ENCODE data around the gene ACAP1. TPM values are rescaled to one million over a fixed set of nuclear protein-coding genes. Genes with fewer than 3 reads are reported as not detected.

The ACAP1 gene
- total and polyA plus RNA-seq, 4 donors: 1.1 to 7.4 (median 4.7) TPM

- WGBS: 81% methylated on average over 11 of the region's 11 CpGs
- no peak overlapping the region for H3K9ac ChIP-seq (ENCODE audit: low read depth in 1 of 2, low read length in 2 of 2)
- no peak overlapping the region for H3K4me3 ChIP-seq (ENCODE audit: low read depth in 1 of 3, low read length in 3 of 3)
- TF ChIP-seq CTCF (IDR thresholded peaks at IDR 0.05; ENCODE audit: low read depth, low read length, missing input control): no peak
- no peaks in the 10 kb centered on the region for H3K27me3 ChIP-seq (ENCODE audit: control insufficient read depth in 4 of 4, insufficient read depth in 4 of 4, low read length in 3 of 4)
- no peak for DNase-seq (ENCODE audit: low spot score)
- no peaks in the 10 kb centered on the region for H3K36me3 ChIP-seq (ENCODE audit: control insufficient read depth in 4 of 4, insufficient read depth in 3 of 4, low read depth in 1 of 4, low read length in 3 of 4)
- H3K9me3 ChIP-seq (ENCODE audit: control insufficient read depth in 4 of 4, low read length in 3 of 4): no peaks in the 10 kb centered on the region
- H3K27ac ChIP-seq (ENCODE audit: low read depth in 1 of 2, low read length in 2 of 2): no peak overlapping the region
- peaks cover 8 to 17% (median 12%) of the 10 kb centered on the region in 4 donors for H3K4me1 ChIP-seq (ENCODE audit: control insufficient read depth in 4 of 4, insufficient read depth in 4 of 4, low read length in 3 of 4)
Measured at GRCh38 chr17:7290685-7291084, 45.6 kb upstream of the ACAP1 start.

- no peak overlapping the region for H3K9ac ChIP-seq (ENCODE audit: low read depth in 1 of 2, low read length in 2 of 2)
- 88% methylated on average over 2 of the region's 2 CpGs for WGBS
Measured at GRCh38 chr17:7292194-7292593, 44.1 kb upstream of the ACAP1 start.

More at GRCh38 chr17:7292194-7292593, 44.1 kb upstream of the ACAP1 start:
- Histone ChIP-seq H3K9me3 (ENCODE audit: control insufficient read depth in 4 of 4, low read length in 3 of 4) (no peaks in the 10 kb centered on the region), H3K27me3 (ENCODE audit: control insufficient read depth in 4 of 4, insufficient read depth in 4 of 4, low read length in 3 of 4) (no peaks in the 10 kb centered on the region), H3K27ac (ENCODE audit: low read depth in 1 of 2, low read length in 2 of 2) (no peak overlapping the region), H3K4me1 (ENCODE audit: control insufficient read depth in 4 of 4, insufficient read depth in 4 of 4, low read length in 3 of 4) (peaks cover 11 to 28% (median 17%) of the 10 kb centered on the region in 4 donors), H3K4me3 (ENCODE audit: low read depth in 1 of 3, low read length in 3 of 3) (no peak overlapping the region), H3K36me3 (ENCODE audit: control insufficient read depth in 4 of 4, insufficient read depth in 3 of 4, low read depth in 1 of 4, low read length in 3 of 4) (no peaks in the 10 kb centered on the region)
- TF ChIP-seq EGR1 (IDR thresholded peaks at IDR 0.05; ENCODE audit: low read depth in 2 of 2) (no peak), MAX (IDR thresholded peaks at IDR 0.05) (no peak), RXRA (IDR thresholded peaks at IDR 0.05) (no peak), SP1 (IDR thresholded peaks at IDR 0.05) (no peak), ZBTB33 (IDR thresholded peaks at IDR 0.05) (no peak), CTCF (IDR thresholded peaks at IDR 0.05; ENCODE audit: low read depth, low read length, missing input control) (no peak), REST (IDR thresholded peaks at IDR 0.05) (no peak), FOXA2 (IDR thresholded peaks at IDR 0.05) (no peak), RAD21 (IDR thresholded peaks at IDR 0.05) (no peak)
- no peak for DNase-seq (ENCODE audit: low spot score)
